HL-60 (cell line): ENCODE data around the gene IGF2BP3.

Experiments
- POLR2AphosphoS5 ChIP-seq: IDR thresholded peaks from 2 replicates; pipeline ENCODE4 v1.6.1; 2012; ENCODE audit warnings: low read depth
- TF ChIP-seq, protein P1 (sequence below): IDR thresholded peaks from one replicate; pipeline ENCODE4 v1.5.1; 2011; ENCODE audit warnings: low read length, control low read depth, inconsistent platforms; ENCODE audit not compliant: insufficient read depth
- TF ChIP-seq, protein P2 (sequence below): IDR thresholded peaks from 2 replicates; pipeline ENCODE4 v1.6.1; 2012; ENCODE audit warnings: low read depth; ENCODE audit not compliant: insufficient replicate concordance

DNA sequence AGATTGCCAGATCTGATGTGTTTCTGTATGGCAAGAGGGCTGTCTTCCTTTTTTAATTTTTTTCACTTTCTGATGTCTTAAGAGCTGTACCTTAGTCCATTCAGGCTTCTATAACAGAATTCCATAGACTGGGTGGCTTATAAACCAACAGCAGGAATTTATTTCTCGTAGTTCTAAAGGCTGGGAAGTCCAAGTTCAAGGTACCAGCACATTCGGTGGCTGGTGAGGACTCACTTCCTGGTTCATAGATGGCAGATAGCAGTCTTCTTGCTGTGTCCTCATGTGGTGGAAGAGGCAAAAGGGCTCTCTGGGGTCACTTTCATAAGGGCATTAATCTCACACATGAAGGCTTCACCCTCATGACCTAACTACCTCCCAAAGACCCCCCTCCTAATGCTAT lies 202.9 kb downstream of the IGF2BP3 start:
- TF ChIP-seq, protein P1, sequence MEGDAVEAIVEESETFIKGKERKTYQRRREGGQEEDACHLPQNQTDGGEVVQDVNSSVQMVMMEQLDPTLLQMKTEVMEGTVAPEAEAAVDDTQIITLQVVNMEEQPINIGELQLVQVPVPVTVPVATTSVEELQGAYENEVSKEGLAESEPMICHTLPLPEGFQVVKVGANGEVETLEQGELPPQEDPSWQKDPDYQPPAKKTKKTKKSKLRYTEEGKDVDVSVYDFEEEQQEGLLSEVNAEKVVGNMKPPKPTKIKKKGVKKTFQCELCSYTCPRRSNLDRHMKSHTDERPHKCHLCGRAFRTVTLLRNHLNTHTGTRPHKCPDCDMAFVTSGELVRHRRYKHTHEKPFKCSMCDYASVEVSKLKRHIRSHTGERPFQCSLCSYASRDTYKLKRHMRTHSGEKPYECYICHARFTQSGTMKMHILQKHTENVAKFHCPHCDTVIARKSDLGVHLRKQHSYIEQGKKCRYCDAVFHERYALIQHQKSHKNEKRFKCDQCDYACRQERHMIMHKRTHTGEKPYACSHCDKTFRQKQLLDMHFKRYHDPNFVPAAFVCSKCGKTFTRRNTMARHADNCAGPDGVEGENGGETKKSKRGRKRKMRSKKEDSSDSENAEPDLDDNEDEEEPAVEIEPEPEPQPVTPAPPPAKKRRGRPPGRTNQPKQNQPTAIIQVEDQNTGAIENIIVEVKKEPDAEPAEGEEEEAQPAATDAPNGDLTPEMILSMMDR: no peak
- no peak for TF ChIP-seq POLR2AphosphoS5
- TF ChIP-seq, protein P2, sequence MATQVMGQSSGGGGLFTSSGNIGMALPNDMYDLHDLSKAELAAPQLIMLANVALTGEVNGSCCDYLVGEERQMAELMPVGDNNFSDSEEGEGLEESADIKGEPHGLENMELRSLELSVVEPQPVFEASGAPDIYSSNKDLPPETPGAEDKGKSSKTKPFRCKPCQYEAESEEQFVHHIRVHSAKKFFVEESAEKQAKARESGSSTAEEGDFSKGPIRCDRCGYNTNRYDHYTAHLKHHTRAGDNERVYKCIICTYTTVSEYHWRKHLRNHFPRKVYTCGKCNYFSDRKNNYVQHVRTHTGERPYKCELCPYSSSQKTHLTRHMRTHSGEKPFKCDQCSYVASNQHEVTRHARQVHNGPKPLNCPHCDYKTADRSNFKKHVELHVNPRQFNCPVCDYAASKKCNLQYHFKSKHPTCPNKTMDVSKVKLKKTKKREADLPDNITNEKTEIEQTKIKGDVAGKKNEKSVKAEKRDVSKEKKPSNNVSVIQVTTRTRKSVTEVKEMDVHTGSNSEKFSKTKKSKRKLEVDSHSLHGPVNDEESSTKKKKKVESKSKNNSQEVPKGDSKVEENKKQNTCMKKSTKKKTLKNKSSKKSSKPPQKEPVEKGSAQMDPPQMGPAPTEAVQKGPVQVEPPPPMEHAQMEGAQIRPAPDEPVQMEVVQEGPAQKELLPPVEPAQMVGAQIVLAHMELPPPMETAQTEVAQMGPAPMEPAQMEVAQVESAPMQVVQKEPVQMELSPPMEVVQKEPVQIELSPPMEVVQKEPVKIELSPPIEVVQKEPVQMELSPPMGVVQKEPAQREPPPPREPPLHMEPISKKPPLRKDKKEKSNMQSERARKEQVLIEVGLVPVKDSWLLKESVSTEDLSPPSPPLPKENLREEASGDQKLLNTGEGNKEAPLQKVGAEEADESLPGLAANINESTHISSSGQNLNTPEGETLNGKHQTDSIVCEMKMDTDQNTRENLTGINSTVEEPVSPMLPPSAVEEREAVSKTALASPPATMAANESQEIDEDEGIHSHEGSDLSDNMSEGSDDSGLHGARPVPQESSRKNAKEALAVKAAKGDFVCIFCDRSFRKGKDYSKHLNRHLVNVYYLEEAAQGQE: no peak
